GM21381 (cell line): Measurements from ENCODE around the gene GDAP1L1.

Experiments
- ATAC-seq: cut with Tn5 transposase; IDR thresholded peaks from one replicate; pipeline ENCODE4 v1.9.1; 2021; ENCODE audit warnings: mild to moderate bottlenecking, moderate library complexity; ENCODE audit not compliant: unreplicated experiment

The GDAP1L1 gene

GRCh38 chr20:44247131-44247571 is at the start of gene GDAP1L1:
GDAP1L1 (plus strand) TSS chr20:44247308; CDS start chr20:44247335, 27 bp downstream.
- ATAC-seq = no peak

GRCh38 chr20:44198872-44199271 is 48.2 kb upstream of the GDAP1L1 start:
- no peak for ATAC-seq

- ATAC-seq = no peak
These were observed 47.2 kb upstream of the GDAP1L1 start for GRCh38 chr20:44199877-44200276.

GRCh38 chr20:44200371-44200770 is 46.7 kb upstream of the GDAP1L1 start:
- no peak for ATAC-seq

GRCh38 chr20:44200983-44201382 is 46.1 kb upstream of the GDAP1L1 start:
- ATAC-seq = no peak

- no peak for ATAC-seq
These were observed 43.9 kb upstream of the GDAP1L1 start for GRCh38 chr20:44203161-44203560.

GRCh38 chr20:44204156-44204831 is 42.8 kb upstream of the GDAP1L1 start:
- no peak for ATAC-seq

GRCh38 chr20:44204832-44205215 is 42.3 kb upstream of the GDAP1L1 start:
- ATAC-seq = no peak

- ATAC-seq = no peak
These were observed 41.0 kb upstream of the GDAP1L1 start for GRCh38 chr20:44206132-44206531.

- no peak for ATAC-seq
These were observed 39.9 kb upstream of the GDAP1L1 start for GRCh38 chr20:44207126-44207723.

- no peak for ATAC-seq
These were observed 38.9 kb upstream of the GDAP1L1 start for GRCh38 chr20:44208165-44208564.

GRCh38 chr20:44208770-44209169 is 38.3 kb upstream of the GDAP1L1 start:
- ATAC-seq = no peak

- ATAC-seq = peak; percentile 0
These were observed 37.3 kb upstream of the GDAP1L1 start for GRCh38 chr20:44209686-44210405.

GRCh38 chr20:44210406-44211176 is 36.5 kb upstream of the GDAP1L1 start, which contains the start of gene OSER1:
OSER1 (minus strand) TSS chr20:44210771; CDS start chr20:44206957, 3,814 bp downstream.
- ATAC-seq = peak; percentile 78

- ATAC-seq = no peak
These were observed 35.7 kb upstream of the GDAP1L1 start for GRCh38 chr20:44211177-44212039.

- ATAC-seq = no peak
These were observed 34.3 kb upstream of the GDAP1L1 start for GRCh38 chr20:44212792-44213191.

- ATAC-seq = no peak
These were observed 32.0 kb upstream of the GDAP1L1 start for GRCh38 chr20:44215125-44215524.

GRCh38 chr20:44217342-44218092 is 29.6 kb upstream of the GDAP1L1 start:
- no peak for ATAC-seq

GRCh38 chr20:44218446-44218845 is 28.7 kb upstream of the GDAP1L1 start:
- ATAC-seq = no peak
